OCI-M2 (cell line): Measurements from ENCODE around the gene L3MBTL2.

ENCODE experiments used
- DNase-seq: peaks from one replicate; lab custom pipeline; 2025; ENCODE audit not compliant: unreplicated experiment; lab: John Stamatoyannopoulos, UW

Gene L3MBTL2

DNA sequence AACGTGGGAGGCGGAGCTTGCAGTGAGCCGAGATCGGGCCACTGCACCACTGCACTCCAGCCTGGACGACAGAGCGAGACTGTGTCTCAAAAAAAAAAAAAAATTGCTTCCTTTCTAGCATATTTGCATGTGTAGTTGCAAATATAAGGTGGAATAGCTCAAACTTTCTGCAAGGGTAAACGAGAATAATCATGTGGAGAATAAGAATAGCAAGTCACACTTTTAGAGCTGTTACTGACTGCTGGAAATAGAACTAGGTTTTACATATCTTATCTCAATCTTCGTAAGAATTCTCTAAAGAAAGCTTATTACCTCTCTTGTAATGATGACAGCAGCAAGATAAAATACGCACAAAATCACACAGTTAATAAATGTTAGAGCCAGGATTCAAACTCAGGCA is 1.6 kb downstream of the L3MBTL2 start:
- DNase-seq: no peak

DNA sequence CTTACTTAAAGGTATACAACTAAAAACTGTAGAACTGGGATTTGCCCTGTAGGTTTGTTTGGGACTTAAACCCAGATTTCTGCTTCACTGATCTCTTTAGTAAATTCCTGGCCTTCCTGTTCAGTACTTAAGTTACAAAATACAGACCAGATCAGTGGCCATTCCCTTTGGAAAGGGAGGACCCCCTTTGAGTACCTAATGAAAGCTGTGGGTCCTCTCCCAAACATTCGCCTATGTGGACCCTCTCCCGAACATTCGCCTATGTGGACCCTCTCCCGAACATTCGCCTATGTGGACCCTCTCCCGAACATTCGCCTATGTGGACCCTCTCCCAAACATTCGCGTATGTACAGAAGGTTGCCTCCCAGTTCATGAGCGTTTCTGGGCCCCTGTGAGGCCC is 10.3 kb downstream of the L3MBTL2 start:
- DNase-seq: no peak

DNA sequence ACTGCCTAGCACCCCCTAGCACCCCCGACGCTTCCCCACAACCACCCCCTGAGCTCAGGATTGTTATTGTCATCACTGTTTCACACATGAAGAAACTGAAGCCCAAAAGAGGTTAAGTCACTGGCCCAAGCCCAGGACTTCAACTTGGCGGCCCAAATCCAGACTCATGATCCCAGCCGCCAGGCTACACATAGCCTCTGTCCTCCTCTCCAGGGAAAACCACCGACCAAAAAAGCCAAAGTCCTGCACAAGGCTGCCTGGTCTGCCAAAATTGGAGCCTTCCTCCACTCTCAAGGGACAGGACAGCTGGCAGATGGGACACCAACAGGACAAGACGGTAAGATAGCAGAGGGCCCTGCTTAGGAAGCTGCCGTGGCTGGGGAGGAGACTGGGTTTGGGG is 10.8 kb downstream of the L3MBTL2 start:
- DNase-seq: no peak

DNA sequence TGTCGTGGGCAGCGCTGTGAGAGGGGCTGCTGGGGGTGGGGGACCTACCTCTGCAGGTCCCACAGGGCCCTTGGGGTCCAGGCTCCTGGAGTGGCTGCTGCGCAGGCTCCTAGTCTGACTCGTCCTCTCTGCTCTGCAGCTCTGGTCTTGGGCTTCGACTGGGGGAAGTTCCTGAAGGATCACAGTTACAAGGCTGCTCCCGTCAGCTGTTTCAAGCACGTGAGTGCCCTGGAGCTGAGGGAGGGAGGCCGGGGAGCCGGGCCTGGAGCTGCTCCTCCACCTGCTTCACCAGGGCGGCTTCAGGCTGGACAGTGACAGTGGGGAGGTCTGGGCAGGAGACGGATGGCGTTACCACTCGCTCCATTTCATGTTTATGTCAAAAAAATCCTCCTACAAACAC is 11.9 kb downstream of the L3MBTL2 start:
- DNase-seq: no peak

DNA sequence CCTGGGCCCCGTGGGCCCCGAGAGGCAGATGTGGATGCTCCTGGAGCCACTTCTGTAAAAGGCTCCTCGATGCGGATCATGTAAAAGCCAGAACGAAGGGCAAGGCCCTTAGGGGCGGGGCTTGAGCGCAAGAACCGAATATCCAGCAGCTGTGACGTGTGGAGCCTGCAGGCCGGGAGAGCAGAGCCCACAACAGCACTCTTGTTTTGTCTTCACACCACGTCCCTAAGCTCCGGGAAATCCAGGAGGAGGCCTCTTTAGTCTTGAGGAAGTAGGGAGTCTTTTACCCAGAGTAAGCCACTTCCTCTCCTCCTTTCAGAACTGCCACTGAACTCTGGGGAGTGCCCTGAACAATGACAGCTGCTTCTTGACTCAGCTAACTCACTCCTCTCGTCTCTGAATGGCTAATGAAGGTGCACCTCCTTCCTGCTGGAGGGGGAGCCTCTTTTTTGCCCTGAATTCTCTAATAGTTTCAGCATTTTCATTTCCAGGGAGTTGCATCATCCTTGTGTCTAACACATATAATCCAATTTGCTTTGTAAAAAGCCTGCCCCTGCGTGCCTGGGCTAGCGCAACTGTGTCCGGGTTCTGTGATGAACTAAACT is 12.5 kb downstream of the L3MBTL2 start:
- DNase-seq: no peak

DNA sequence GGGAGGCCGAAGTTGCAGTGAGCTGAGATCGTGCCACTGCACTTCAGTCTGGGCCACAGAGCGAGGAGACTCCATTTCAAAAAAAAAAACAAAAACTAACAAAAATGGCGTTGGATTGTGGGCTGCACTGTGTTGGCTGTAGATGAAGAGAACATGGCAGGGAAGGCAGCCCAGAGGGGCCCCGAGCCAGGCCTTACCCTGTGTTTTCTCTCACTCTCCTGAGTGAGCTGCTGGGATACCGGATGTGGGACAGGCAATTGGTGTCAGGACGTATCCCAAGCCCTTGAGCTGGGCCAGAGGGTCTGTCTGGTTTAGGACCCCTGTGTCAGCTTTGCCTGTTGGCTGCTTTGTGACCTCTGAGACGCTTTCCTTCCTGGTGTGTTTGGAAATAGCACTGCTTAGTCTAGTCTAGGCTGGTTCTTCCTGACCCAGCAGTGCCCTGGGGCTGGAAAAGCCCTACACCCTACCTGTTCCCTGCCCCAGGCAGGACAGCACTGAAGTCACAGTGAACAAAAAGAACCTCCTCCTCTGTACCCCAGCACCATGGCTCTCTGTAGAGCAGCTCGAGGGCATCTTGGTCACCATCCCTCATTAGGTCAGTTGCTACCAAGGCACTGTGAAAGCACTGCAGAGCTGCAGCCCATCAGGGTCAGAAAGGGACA is 17.9 kb downstream of the L3MBTL2 start:
- DNase-seq: no peak

DNA sequence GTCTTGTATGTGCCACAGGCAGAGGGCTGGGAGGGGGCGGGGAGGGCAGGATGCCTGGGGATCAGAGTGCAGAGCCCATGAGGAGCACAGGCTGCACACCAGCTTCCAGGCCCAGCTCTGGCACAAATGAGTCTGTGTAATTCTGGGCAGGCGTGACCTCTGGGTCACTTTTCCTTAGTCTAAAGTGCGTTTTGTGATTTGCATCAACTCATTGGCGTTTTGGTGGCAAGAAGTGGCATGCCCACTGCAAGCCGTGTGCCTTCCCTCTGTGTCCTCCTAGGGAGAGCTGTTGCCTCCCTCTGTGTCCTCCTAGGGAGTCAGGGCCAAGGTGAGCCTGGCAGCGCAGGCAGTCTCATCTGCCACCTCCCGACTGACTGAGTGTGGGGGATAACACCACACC is 18.4 kb downstream of the L3MBTL2 start:
- no peak for DNase-seq

DNA sequence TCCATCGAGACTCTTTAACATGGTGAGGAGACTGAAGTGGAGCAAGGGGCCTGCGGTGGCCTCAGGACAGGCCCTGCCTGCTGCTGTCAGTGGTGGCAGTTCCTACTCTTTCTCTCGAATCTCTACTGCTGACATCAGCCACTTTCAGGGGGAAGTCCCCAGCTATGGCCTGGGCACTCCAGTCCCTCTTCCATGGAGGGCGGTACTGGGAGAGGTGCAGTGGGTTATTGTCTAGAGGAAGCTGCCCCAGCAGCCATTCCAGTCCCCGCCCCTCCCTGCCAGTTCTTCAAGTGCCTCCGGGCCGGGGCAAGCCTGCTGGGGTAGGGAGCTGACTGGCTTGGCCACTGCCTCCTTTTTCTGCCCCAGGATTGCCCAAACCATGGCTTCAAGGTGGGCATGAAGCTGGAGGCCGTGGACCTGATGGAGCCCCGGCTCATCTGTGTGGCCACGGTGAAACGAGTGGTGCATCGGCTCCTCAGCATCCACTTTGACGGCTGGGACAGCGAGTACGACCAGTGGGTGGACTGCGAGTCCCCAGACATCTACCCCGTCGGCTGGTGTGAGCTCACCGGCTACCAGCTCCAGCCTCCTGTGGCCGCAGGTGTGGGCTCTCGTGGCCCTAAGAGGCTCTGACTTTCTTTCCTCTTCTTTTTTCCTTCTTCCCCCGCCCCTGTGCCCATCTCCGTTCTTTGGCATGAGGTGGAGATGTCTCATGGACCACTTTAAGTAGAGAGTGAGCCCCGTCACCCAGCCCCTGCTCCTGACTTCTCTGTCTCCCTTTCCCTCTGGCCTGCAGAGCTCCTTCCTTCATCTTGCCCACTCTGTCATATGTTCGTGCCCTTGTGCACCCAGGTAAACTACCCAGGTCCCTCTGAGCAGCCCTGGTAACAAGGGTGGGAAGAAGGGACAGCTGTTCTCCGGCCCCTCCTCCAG is 21.9 kb downstream of the L3MBTL2 start:
- DNase-seq: no peak

DNA sequence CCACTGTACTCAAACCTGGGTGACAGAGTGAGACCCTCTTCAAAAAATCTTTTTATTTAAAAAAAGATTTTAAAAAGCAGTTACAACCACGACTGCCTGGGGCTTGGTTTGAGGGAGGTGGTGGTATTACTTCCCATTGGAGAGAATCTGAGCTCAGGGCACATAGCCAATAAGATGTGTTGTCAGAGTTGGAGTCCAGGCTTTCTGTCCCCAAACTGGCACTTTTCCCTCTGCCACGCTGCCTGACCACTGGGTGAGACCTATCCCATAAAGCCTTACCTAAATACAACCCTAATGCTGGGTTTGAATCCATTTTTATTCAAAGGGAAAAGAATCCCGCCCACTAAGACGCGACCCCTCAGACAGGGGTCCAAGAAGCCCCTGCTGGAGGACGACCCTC is 24.1 kb downstream of the L3MBTL2 start:
- DNase-seq: no peak

DNA sequence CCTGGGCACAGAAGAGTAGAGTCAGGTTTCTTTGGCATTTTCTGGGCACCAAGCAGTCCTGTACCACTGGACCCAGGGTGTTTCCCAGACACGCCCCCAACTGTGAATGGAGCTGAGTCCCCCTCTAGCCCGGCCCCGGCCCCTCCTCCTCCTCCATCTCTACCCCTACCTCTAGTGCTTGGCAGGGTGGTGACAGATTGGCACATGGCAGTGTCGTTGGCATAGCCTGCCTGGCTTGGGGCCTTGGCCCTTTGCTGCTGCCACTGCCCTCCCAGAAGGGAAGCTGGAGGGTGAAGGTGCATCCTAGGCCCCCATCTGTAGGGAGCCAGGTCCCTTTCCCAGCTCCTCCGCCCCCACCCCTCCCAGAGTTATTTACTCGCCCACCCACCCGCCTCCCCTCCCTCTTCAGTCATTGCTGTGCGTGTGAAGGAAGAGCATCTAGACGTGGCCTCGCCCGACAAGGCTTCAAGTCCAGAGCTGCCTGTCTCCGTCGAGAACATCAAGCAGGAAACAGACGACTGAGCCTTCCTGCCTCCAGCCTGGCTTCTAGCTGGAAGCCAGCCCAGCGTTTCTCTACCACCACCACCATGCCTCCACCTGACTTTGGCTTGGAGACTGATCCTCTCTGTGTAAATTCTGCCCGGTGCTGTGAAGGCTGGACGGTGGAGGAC is 24.8 kb downstream of the L3MBTL2 start:
- no peak for DNase-seq

DNA sequence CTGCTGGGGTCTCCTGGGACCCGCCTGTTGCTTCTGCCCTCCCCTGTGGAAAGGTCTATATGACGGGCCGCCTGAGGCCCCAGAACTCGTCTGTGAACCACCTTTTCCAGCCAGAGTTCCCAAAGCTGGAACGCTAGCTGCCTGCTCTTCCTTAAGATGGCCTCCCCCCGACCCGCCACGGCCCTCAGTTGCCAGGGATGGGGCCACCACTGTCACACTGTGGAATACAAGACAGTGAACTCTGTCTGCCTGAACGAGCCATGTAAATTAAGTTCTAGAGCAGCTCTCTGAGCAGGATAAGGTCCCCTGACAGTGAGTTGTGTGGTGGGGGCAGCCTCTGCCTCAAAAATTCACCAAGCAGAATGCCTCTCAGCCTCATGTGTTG is 25.3 kb downstream of the L3MBTL2 start:
- no peak for DNase-seq

DNA sequence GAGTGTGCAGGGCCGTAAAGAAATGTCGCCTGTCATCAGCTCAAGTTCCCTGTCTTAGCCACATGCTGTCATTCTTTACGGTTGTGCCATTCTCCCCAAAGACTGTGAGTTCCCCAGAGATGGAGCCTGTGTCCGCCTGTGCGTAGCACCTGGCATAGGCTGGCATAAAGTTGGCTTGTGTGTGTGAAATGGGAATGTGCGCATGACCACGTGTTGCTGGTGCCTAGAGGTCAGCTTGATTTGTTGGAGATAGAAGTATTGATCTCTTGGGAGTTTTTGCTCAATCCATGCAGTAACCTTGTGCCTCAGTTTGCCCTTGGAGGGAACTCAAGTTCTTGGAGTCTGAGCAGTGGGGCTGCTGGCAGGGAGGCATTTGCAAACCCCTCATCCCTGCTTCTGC is 26.3 kb downstream of the L3MBTL2 start:
- no peak for DNase-seq

DNA sequence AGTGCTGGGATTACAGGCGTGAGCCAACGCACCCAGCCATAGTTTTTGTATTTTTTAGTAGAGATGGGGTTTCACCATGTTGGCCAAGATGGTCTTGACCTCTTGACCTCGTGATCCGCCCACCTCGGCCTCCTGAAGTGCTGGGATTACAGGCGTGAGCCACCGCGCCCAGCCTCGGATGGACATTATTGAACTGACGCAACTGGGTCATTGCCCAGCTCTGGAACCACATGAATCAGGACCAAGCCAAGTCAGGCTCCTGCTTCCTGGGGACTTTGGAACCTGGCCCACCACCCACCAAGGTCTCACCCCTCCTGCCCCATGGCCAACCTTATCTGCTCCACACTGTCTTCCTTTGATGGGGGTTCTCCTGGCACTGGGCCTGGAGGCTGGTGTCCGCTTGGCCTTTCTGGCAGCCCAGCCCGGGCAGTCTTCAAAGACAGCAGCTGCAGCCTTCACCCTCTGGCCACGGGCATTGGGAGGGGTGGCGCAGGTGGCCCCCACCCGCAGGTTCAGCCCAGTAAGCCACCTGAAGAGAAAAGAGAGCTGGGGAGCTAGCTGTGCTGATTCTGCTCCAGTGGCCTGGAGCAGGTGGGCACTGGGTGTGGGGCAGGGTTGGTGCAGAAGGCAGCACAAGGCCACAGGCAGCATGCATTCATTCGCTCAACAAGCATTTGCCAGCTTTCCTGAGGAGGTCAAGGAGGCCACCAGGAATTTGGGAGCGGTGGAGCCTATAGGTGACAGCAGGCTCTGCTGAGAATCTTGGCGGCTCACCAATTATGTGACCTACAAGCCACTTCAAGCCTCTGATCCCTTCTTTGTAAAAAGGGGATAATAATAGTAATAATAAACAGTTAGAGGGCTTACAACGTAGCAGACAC is 29.9 kb downstream of the L3MBTL2 start:
- DNase-seq: no peak

DNA sequence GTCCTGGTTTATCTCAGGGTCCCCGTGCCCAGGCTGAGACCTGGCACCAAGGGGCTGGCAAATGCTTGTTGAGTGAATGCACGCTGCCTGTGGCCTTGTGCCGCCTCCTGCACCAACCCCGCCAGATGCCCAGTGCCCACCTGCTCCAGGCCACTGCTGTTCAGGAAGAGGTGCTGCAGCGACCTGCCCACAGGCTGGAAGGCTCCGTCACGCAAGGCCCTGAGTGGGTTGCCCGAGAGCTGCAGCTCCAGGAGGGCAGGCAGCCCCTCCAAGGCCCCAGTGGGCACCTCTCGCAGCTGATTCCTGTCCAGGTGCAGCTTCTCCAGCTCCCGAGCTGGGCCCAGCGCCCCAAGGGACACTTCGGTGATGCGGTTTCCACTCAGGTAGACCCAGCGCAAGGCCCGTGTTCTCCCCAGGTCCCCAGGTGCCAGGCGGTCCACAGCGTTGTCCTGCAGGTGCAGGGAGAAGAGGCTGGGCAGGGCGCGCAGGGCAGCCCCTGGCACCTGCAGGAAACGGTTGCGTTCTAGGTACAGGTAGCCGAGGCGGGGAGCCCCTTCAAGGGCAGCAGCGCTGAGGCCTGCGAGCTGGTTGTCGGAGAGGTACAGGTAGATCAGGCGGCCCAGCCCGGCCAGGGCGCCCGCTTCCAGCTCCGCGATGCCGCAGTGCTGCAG is 32.1 kb downstream of the L3MBTL2 start:
- DNase-seq: no peak

DNA sequence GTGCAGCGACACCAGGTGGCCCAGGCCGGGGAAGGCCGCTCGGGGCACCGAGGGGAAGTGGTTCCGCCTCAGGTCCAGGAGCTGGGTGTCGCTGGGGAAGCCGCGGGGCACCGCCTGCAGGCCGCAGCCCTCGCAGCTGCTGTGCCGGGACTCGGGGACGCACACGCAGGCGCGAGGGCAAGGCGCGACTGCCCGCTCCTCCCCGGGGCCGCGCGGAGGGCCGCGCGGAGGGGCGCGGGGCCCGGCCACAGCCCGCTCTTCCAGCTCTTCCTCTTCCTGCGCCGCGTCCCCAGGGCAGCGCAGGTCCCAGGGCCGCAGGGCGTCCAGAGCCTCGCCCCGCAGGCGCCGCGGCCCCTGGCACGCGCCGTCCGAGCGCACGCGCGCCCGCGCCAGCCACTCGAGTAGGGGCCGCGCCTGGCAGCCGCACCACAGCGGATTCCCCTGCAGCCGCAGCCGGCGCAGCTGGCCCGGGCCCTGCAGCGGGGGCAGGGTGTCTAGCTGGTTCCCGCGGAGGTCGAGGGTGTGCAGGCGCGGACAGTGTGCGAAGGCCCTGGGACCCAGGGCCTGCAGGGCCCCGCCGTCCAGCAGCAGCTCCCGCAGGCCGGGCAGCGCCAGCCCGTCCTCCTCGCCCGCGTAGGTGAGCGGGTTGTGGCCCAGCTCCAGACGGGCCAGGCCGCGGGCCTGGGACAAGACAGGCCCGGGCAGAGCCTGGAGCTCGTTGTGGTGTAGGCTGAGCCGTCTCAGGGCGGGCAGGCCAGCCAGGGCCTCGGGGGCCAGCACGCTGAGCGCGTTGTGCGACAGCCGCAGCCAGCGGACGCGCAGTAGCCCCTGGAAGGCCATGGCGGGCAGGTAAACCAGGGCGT is 32.8 kb downstream of the L3MBTL2 start:
- no peak for DNase-seq

DNA sequence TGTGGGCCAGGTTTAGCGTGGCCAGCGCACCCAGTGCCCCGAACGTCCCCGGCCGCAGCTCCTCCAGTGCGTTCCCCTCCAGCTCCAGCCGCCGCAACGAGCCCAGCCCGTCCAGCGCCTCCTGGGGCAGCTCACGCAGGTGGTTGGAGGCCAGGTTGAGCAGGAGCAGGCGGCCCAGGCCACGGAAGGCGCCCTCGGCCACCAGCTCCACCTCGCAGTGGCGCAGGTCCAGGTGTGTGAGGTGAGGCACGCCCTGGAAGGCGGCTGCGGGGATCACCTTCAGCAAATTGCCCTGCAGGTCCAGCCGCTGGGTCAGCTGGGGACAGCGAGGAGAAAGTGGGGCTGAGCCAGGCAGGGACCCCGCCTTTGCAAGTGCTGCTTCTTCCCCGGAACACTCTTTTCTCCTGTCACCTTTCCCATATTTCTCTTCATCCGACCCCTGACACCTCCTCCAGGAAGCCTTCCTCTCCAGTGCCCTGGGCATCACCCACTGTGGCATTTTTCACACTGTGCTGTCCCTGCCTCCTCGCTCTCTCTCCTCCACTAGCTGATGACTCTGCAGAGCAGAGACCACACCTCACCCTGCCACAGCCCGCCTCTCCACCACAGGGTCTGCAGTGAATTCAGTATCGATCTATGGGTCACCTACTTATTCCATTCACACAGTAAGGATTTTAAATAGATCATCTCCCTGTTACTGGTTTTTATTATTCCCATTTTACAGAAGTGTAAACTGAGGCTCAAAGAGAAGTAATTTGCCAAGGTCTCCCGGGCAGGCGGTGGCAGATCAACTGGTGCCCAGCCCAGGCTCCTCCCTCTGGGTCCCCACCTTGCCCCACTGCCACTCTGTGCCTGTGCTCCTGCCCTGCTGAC is 33.7 kb downstream of the L3MBTL2 start:
- no peak for DNase-seq

DNA sequence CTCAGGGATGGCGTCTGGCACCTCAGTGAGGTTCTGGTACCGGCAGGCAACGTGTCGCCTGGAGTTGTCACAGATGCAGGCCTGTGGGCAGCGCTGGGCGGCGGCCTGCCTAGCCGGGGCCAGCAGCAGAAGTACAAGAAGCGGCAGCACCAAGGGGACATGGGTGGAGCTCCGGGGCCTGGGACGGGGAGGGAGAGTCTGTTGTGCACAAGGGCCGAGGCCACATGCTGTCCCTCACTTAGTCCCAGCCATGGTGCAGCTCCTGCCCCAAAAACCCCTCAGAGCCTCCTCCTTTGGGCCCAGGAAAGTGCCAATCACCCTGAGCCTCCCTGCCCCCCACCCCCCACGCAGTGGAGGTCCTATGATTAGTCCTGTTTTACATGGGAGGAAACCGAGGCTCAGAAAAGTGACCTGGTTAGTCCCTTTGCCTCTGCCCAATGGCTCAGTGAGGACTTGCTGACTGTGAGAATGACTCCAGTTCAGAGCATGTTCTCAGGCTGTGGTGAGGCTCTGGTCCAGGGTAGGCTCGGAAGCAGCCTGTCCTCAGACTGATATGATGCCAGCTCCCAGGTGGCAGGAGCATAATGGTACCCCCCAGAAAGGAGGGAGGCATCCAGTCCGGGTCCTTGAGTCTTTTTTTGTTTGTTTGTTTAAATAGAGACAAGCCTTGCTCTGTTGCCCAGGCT is 34.5 kb downstream of the L3MBTL2 start:
- DNase-seq: no peak
